B cell (primary cell): Measurements from ENCODE around the gene TSPAN18. TPM values are rescaled to one million over a fixed set of nuclear protein-coding genes. Genes with fewer than 3 reads are reported as not detected.

Experiments used
- ATAC-seq: fragments of 200-7000 bp; cut with Tn5 transposase; one replicate; pipeline ENCODE4 v1.10.0; 2021; ENCODE audit warnings: low read depth, mild to moderate bottlenecking, moderate number of reproducible peaks, moderate library complexity
- CTCF ChIA-PET: fragments of 350-600 bp; sonication (Branson Sonifier 250); formaldehyde crosslinking; loops from one replicate; lab custom pipeline; 2021; ENCODE audit warnings: antibody characterized with exemption, inconsistent platforms; lab: Charles Lee
- POLR2A ChIA-PET: fragments of 350-600 bp; sonication (Branson Sonifier 250); formaldehyde crosslinking; loops from one replicate; lab custom pipeline; 2021; ENCODE audit warnings: antibody characterized with exemption; lab: Charles Lee
- DNase-seq: peaks from one replicate; pipeline ENCODE4 v3.0.0; 2013
- H2AFZ ChIP-seq: 2 replicates; pipeline ENCODE4 v1.6.1; 2012; ENCODE audit warnings: mild to moderate bottlenecking, low read depth, low read length; ENCODE audit not compliant: insufficient read depth, poor library complexity, severe bottlenecking
- H3K27ac ChIP-seq, 2 donors: 1 replicate in 1 of 2; 2 replicates in 1 of 2; pipeline ENCODE4 v1.5.1; 2012 to 2013; ENCODE audit warnings: low read length in 2 of 2, mild to moderate bottlenecking in 2 of 2, moderate library complexity in 1 of 2
- H3K27me3 ChIP-seq, 4 experiments: fragments of 200-600 bp in 1 of 4; sonication (generic) in 1 of 4; replicated peaks in 1 of 4; 1 replicate in 2 of 4; 2 replicates in 2 of 4; pipeline versions ENCODE4 v1.6.1 to v1.7.0; 2013 to 2016; ENCODE audit warnings: low read length in 3 of 4, mild to moderate bottlenecking in 2 of 4, mixed read lengths in 1 of 4, moderate library complexity in 1 of 4; ENCODE audit not compliant: insufficient read depth in 4 of 4, control insufficient read depth in 3 of 4; ENCODE audit errors: control extremely low read depth in 1 of 4
- H3K36me3 ChIP-seq, 2 experiments: replicated peaks in 1 of 2; 1 replicate in 1 of 2; 2 replicates in 1 of 2; pipeline versions ENCODE4 v1.6.1 to v1.7.1; 2013; ENCODE audit warnings: low read length in 1 of 2; ENCODE audit not compliant: insufficient read depth in 2 of 2, control insufficient read depth in 1 of 2; ENCODE audit errors: control extremely low read depth in 1 of 2, extremely low read depth in 1 of 2
- H3K4me1 ChIP-seq, 2 donors: fragments of 200-600 bp in 1 of 2; sonication (generic) in 1 of 2; 1 replicate in 1 of 2; 2 replicates in 1 of 2; pipeline versions ENCODE4 v1.5.1 to v1.6.1; 2013 to 2017; ENCODE audit warnings: low read length in 2 of 2; ENCODE audit not compliant: control insufficient read depth in 2 of 2, insufficient read depth in 2 of 2
- H3K4me2 ChIP-seq: replicated peaks from 2 replicates; pipeline ENCODE3; 2012; ENCODE audit warnings: mild to moderate bottlenecking, low read depth, low read length; ENCODE audit not compliant: poor library complexity, severe bottlenecking
- H3K4me3 ChIP-seq, 5 experiments: fragments of 200-600 bp in 1 of 5; sonication (generic) in 1 of 5; 1 replicate in 3 of 5; 2 replicates in 2 of 5; pipeline versions ENCODE4 v1.5.1 to v1.7.0; 2011 to 2016; ENCODE audit warnings: low read length in 4 of 5, mild to moderate bottlenecking in 4 of 5, low read depth in 2 of 5, control low read depth in 1 of 5, moderate library complexity in 1 of 5; ENCODE audit not compliant: insufficient read depth in 1 of 5; ENCODE audit errors: control extremely low read depth in 1 of 5, extremely low read depth in 1 of 5
- H3K79me2 ChIP-seq: fragments of 200-600 bp; sonication (generic); one replicate; pipeline ENCODE4 v1.6.0; 2016; ENCODE audit warnings: low read length; ENCODE audit not compliant: control insufficient read depth, insufficient read depth
- H3K9ac ChIP-seq: fragments of 200-600 bp; sonication (generic); 2 replicates; pipeline ENCODE4 v1.6.1; 2017; ENCODE audit warnings: mild to moderate bottlenecking, low read length, moderate library complexity
- H3K9me3 ChIP-seq, 3 donors: one replicate each; pipeline versions ENCODE4 v1.6.1 to v1.7.1; 2013; ENCODE audit warnings: low read length in 2 of 3; ENCODE audit not compliant: control insufficient read depth in 2 of 3, insufficient read depth in 1 of 3; ENCODE audit errors: control extremely low read depth in 1 of 3
- H4K20me1 ChIP-seq: 2 replicates; pipeline ENCODE4 v1.6.0; 2012; ENCODE audit warnings: mild to moderate bottlenecking, low read length; ENCODE audit not compliant: insufficient read depth, control insufficient read depth, poor library complexity, severe bottlenecking
- H3K27ac Mint-ChIP-seq: one replicate; pipeline ENCODE4 v1.8.0; 2021; ENCODE audit warnings: mixed read lengths
- H3K27me3 Mint-ChIP-seq: one replicate; pipeline ENCODE4 v1.8.0; 2021; ENCODE audit warnings: mixed read lengths
- H3K4me1 Mint-ChIP-seq: one replicate; pipeline ENCODE4 v1.8.0; 2021; ENCODE audit warnings: mixed read lengths
- H3K4me3 Mint-ChIP-seq: one replicate; pipeline ENCODE4 v1.8.0; 2021; ENCODE audit warnings: mixed read lengths
- H3K9me3 Mint-ChIP-seq: one replicate; pipeline ENCODE4 v1.8.0; 2022; ENCODE audit warnings: mixed read lengths; ENCODE audit not compliant: insufficient read depth
- EZH2 ChIP-seq: IDR thresholded peaks from 2 replicates; pipeline ENCODE4 v1.6.1; 2012; ENCODE audit warnings: borderline replicate concordance, low read depth, mild to moderate bottlenecking, moderate library complexity, low read length; ENCODE audit not compliant: insufficient read depth, poor library complexity, severe bottlenecking
- WGBS: methylation state at CpG from one replicate; pipeline ENCODE4 v1.1.5; 2013; ENCODE audit warnings: missing lambda C conversion rate; ENCODE audit not compliant: insufficient coverage; 5-methylcytosine and 5-hydroxymethylcytosine counted together
- intact Hi-C: fragments of 100-400 bp; cut with micrococcal nuclease; formaldehyde crosslinking; loops from one replicate; pipeline ENCODE4 v1.10.0; 2022
- polyA plus RNA-seq: library from polyadenylated mRNA; depleted of rRNA; stranded (reverse); fragments of >200 nt; gene quantifications from 2 replicates; pipeline ENCODE4 v1.2.3, GENCODE V29; 2012
- total RNA-seq, 2 donors: library from RNA; stranded (reverse); fragments of 120-200 nt in 1 of 2; gene quantifications; 1 replicate in 1 of 2; 2 replicates in 1 of 2; pipeline versions ENCODE4 v1.2.3 to v1.2.4, GENCODE V29; 2013 to 2022
- TF ChIP-seq, protein P1 (sequence below): fragments of 200-600 bp; IDR thresholded peaks from one replicate; pipeline ENCODE4 v1.8.0; 2022; ENCODE audit warnings: antibody characterized with exemption, mild to moderate bottlenecking

TSPAN18 gene
- total and polyA plus RNA-seq, 2 donors (not counting 1 experiment from before 2014, with no cell fraction given), result 0.75 to 2.0 TPM

DNA sequence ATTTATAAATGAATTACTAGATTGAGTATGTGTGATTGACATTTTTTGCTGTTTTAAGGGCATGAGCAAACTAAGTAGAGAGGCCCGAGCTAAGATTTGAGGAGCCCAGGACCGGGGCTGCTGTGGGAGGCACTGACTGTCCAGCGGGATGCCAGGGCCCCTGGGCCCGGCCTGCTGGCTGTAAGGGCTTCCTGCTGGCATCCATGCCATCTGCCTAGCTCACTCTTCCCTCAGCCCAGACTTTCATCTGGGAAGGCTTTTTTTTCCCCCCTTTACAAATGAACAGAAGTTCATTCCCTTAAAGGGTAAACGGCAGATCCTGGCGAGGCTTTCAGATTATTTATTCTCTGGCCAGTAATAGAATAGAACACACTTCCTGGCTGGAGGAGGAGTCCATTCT, 239.9 kb downstream of the TSPAN18 start:
- no peaks in the 10 kb centered on the region for H3K9me3 ChIP-seq
- ChIA-PET CTCF (interaction anchor here (1.8 kb wide), 1 partner anchor 139 kb away, joined by 4 read pairs; no protein-coding TSS in a partner anchor), POLR2A (no interaction called here)
- Mint-ChIP-seq H3K4me3 (no peak overlapping the region), H3K27ac (no peak overlapping the region), H3K27me3 (no peaks in the 10 kb centered on the region), H3K4me1 (peaks cover 3% of the 10 kb centered on the region), H3K9me3 (no peaks in the 10 kb centered on the region)
- H3K27me3 ChIP-seq, result no peaks in the 10 kb centered on the region
- ATAC-seq (no peak), DNase-seq (no peak)
- H3K4me2 ChIP-seq, result no peak overlapping the region
- H4K20me1 ChIP-seq, result no peaks in the 10 kb centered on the region
- 96% methylated on average over 5 of the region's 6 CpGs for WGBS
- no peak overlapping the region for H3K9ac ChIP-seq
- H3K79me2 ChIP-seq, result no peaks in the 10 kb centered on the region
- no peak for TF ChIP-seq EZH2
- TF ChIP-seq, protein P1, sequence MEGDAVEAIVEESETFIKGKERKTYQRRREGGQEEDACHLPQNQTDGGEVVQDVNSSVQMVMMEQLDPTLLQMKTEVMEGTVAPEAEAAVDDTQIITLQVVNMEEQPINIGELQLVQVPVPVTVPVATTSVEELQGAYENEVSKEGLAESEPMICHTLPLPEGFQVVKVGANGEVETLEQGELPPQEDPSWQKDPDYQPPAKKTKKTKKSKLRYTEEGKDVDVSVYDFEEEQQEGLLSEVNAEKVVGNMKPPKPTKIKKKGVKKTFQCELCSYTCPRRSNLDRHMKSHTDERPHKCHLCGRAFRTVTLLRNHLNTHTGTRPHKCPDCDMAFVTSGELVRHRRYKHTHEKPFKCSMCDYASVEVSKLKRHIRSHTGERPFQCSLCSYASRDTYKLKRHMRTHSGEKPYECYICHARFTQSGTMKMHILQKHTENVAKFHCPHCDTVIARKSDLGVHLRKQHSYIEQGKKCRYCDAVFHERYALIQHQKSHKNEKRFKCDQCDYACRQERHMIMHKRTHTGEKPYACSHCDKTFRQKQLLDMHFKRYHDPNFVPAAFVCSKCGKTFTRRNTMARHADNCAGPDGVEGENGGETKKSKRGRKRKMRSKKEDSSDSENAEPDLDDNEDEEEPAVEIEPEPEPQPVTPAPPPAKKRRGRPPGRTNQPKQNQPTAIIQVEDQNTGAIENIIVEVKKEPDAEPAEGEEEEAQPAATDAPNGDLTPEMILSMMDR, result no peak
- H3K4me1 ChIP-seq, result no peaks in the 10 kb centered on the region
- no peak overlapping the region for H2AFZ ChIP-seq
- no peak overlapping the region for H3K27ac ChIP-seq
- no peak overlapping the region for H3K4me3 ChIP-seq
- H3K36me3 ChIP-seq, result no peaks in the 10 kb centered on the region
- intact Hi-C loops, result no loop called here

DNA sequence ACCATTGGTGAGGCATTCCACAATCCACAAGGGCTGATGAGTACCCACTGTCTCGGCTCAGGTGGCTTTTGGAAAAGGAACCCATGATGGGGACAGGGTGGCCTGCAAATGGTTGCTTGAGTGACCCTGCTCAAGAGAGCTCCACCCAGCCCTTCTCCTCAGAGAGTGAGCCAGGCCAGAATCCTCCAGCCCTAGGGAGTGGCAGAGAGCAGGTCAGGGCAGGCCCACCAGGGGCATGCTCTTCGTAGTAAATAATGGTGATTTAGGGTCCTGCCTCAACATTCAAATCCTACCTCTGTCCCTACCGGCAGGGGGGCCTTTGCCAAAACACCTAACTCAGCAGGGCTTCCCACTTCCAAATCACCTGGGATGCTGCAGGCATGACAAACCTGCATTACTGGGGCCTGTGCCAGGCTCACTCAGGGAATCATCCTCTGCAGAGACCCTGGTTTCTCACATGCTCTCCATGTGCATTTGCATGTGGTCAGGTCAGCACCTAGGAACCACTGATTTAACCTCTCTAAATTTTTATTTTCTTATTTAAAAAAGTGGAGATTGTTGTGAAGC, 241.3 kb downstream of the TSPAN18 start:
- ATAC-seq, result no peak
- Mint-ChIP-seq H3K4me3 (no peak overlapping the region), H3K27ac (no peak overlapping the region), H3K9me3 (no peaks in the 10 kb centered on the region), H3K4me1 (peaks cover 3% of the 10 kb centered on the region), H3K27me3 (no peaks in the 10 kb centered on the region)
- Histone ChIP-seq H3K4me3 (no peak overlapping the region), H3K4me1 (no peaks in the 10 kb centered on the region), H3K9ac (no peak overlapping the region), H3K4me2 (no peak overlapping the region), H3K27me3 (no peaks in the 10 kb centered on the region), H2AFZ (no peak overlapping the region), H3K27ac (no peak overlapping the region), H3K79me2 (no peaks in the 10 kb centered on the region), H3K9me3 (no peaks in the 10 kb centered on the region), H3K36me3 (no peaks in the 10 kb centered on the region), H4K20me1 (no peaks in the 10 kb centered on the region)
- TF ChIP-seq, protein P1, result no peak
- TF ChIP-seq EZH2, result no peak
- ChIA-PET POLR2A (no interaction called here), CTCF (interaction anchor here (1.0 to 1.4 kb wide), 2 partner anchors 10 to 32 kb away, joined by 3 to 4 read pairs; no protein-coding TSS in a partner anchor)
- intact Hi-C loops, result no loop called here
- 100% methylated on average over 2 of the region's 3 CpGs for WGBS
- no peak for DNase-seq
